Muscle of leg (tissue), 11 donors: Measurements from ENCODE around the gene MCF2L. TPM values are rescaled to one million over a fixed set of nuclear protein-coding genes. Genes with fewer than 3 reads are reported as not detected.
A peak's percentile ranks its signal among the peaks of the same experiment; 100 is the strongest.

Experiments
- DNase-seq: peaks from one replicate; pipeline ENCODE4 v3.0.0; 2013
- H3K27ac ChIP-seq: one replicate; pipeline ENCODE4 v1.5.1; 2013; ENCODE audit warnings: mild to moderate bottlenecking, low read length, control low read depth
- H3K27me3 ChIP-seq: one replicate; pipeline ENCODE4 v1.6.1; 2013; ENCODE audit warnings: low read length; ENCODE audit not compliant: control insufficient read depth, insufficient read depth
- H3K36me3 ChIP-seq: one replicate; pipeline ENCODE4 v1.6.1; 2013; ENCODE audit warnings: low read length; ENCODE audit not compliant: control insufficient read depth, insufficient read depth
- H3K4me1 ChIP-seq: one replicate; pipeline ENCODE4 v1.6.1; 2013; ENCODE audit warnings: low read length; ENCODE audit not compliant: control insufficient read depth, insufficient read depth
- H3K4me3 ChIP-seq: one replicate; pipeline ENCODE4 v1.5.1; 2013; ENCODE audit warnings: low read length, control low read depth
- H3K9me3 ChIP-seq: replicated peaks from 2 replicates; pipeline ENCODE4 v1.6.1; 2013; ENCODE audit warnings: low read depth, low read length; ENCODE audit not compliant: control insufficient read depth
- WGBS: methylation state at CpG from one replicate; pipeline ENCODE4 v1.1.5; 2013; ENCODE audit warnings: missing lambda C conversion rate; ENCODE audit not compliant: insufficient coverage; 5-methylcytosine and 5-hydroxymethylcytosine counted together
- polyA plus RNA-seq, 8 donors: library from polyadenylated mRNA; unstranded; fragments of 120-200 nt; gene quantifications; one replicate each; pipeline versions ENCODE4 v1.2.1 to v1.2.3, GENCODE V29; 2013; ENCODE audit warnings: inconsistent platforms in 1 of 8, low replicate concordance in 1 of 8; ENCODE audit not compliant: insufficient read length in 8 of 8, insufficient read depth in 1 of 8
- total RNA-seq: library from RNA; stranded (reverse); fragments of 120-200 nt; gene quantifications from one replicate; pipeline ENCODE4 v1.2.4, GENCODE V29; 2013

The MCF2L gene
- total and polyA plus RNA-seq, 9 donors, result 15.9 to 27.6 (median 20.1) TPM

GRCh38 chr13:112972867-112973576 is 4.0 kb downstream of the MCF2L start:
- DNase-seq, result no peak
- no peaks in the 10 kb centered on the region for H3K9me3 ChIP-seq
- peaks cover 21% of the 10 kb centered on the region for H3K4me1 ChIP-seq
- H3K27ac ChIP-seq, result no peak overlapping the region
- H3K36me3 ChIP-seq, result no peaks in the 10 kb centered on the region
- WGBS, result 81% methylated on average over 15 of the region's 19 CpGs
- H3K4me3 ChIP-seq, result no peak overlapping the region
- peaks cover 21% of the 10 kb centered on the region for H3K27me3 ChIP-seq

GRCh38 chr13:112973577-112973951 is 4.5 kb downstream of the MCF2L start:
- peaks cover 15% of the 10 kb centered on the region for H3K4me1 ChIP-seq
- H3K36me3 ChIP-seq, result no peaks in the 10 kb centered on the region
- WGBS, result 90% methylated on average over 18 of the region's 18 CpGs
- no peak overlapping the region for H3K27ac ChIP-seq
- DNase-seq, result no peak
- no peaks in the 10 kb centered on the region for H3K9me3 ChIP-seq
- no peak overlapping the region for H3K4me3 ChIP-seq
- H3K27me3 ChIP-seq, result peaks cover 18% of the 10 kb centered on the region

GRCh38 chr13:112974125-112974524 is 5.1 kb downstream of the MCF2L start:
- 79% methylated on average over 6 of the region's 8 CpGs for WGBS
- Histone ChIP-seq H3K27ac (no peak overlapping the region), H3K9me3 (no peaks in the 10 kb centered on the region), H3K4me3 (no peak overlapping the region), H3K36me3 (no peaks in the 10 kb centered on the region), H3K27me3 (peaks cover 15% of the 10 kb centered on the region), H3K4me1 (peaks cover 13% of the 10 kb centered on the region)
- no peak for DNase-seq

- peaks cover 10% of the 10 kb centered on the region for H3K4me1 ChIP-seq
- peaks cover 10% of the 10 kb centered on the region for H3K27me3 ChIP-seq
- no peak overlapping the region for H3K4me3 ChIP-seq
- 50% methylated on average over 11 of the region's 13 CpGs for WGBS
- H3K27ac ChIP-seq, result no peak overlapping the region
- H3K36me3 ChIP-seq, result no peaks in the 10 kb centered on the region
- H3K9me3 ChIP-seq, result no peaks in the 10 kb centered on the region
- peak; percentile 50 for DNase-seq
Measured at GRCh38 chr13:112974671-112975070, 5.7 kb downstream of the MCF2L start.

GRCh38 chr13:112975401-112975939 is 6.5 kb downstream of the MCF2L start:
- H3K36me3 ChIP-seq, result no peaks in the 10 kb centered on the region
- H3K4me3 ChIP-seq, result no peak overlapping the region
- no peak for DNase-seq
- no peak overlapping the region for H3K27ac ChIP-seq
- H3K9me3 ChIP-seq, result no peaks in the 10 kb centered on the region
- H3K27me3 ChIP-seq, result peaks cover 5% of the 10 kb centered on the region
- WGBS, result 92% methylated on average over 20 of the region's 21 CpGs
- H3K4me1 ChIP-seq, result peaks cover 10% of the 10 kb centered on the region

- 85% methylated on average over 10 of the region's 20 CpGs for WGBS
- no peaks in the 10 kb centered on the region for H3K9me3 ChIP-seq
- H3K27ac ChIP-seq, result no peak overlapping the region
- no peaks in the 10 kb centered on the region for H3K36me3 ChIP-seq
- no peak overlapping the region for H3K4me3 ChIP-seq
- peaks cover 7% of the 10 kb centered on the region for H3K4me1 ChIP-seq
- DNase-seq, result no peak
- no peaks in the 10 kb centered on the region for H3K27me3 ChIP-seq
Measured at GRCh38 chr13:112976526-112976925, 7.5 kb downstream of the MCF2L start.

- Histone ChIP-seq H3K27me3 (no peaks in the 10 kb centered on the region), H3K9me3 (no peaks in the 10 kb centered on the region), H3K27ac (no peak overlapping the region), H3K36me3 (no peaks in the 10 kb centered on the region), H3K4me3 (no peak overlapping the region), H3K4me1 (peaks cover 7% of the 10 kb centered on the region)
- WGBS, result 73% methylated on average over 9 of the region's 11 CpGs
- no peak for DNase-seq
Measured at GRCh38 chr13:112977091-112977490, 8.1 kb downstream of the MCF2L start.

GRCh38 chr13:112977525-112977924 is 8.5 kb downstream of the MCF2L start:
- H3K9me3 ChIP-seq, result no peaks in the 10 kb centered on the region
- WGBS, result 87% methylated on average over 8 of the region's 10 CpGs
- no peaks in the 10 kb centered on the region for H3K27me3 ChIP-seq
- no peaks in the 10 kb centered on the region for H3K36me3 ChIP-seq
- no peak for DNase-seq
- no peak overlapping the region for H3K27ac ChIP-seq
- H3K4me3 ChIP-seq, result no peak overlapping the region
- H3K4me1 ChIP-seq, result peaks cover 7% of the 10 kb centered on the region

- 55% methylated on average over 22 of the region's 25 CpGs for WGBS
- peak overlapping the region; percentile 3 for H3K27ac ChIP-seq
Measured at GRCh38 chr13:112978561-112979405, 9.8 kb downstream of the MCF2L start.

GRCh38 chr13:112979406-112979902 is 10.4 kb downstream of the MCF2L start:
- DNase-seq, result no peak
- H3K9me3 ChIP-seq, result no peaks in the 10 kb centered on the region
- peak overlapping the region; percentile 30 for H3K4me3 ChIP-seq
- H3K4me1 ChIP-seq, result peaks cover 12% of the 10 kb centered on the region
- no peaks in the 10 kb centered on the region for H3K36me3 ChIP-seq
- no peak overlapping the region for H3K27ac ChIP-seq
- WGBS, result 83% methylated on average over 19 of the region's 24 CpGs
- H3K27me3 ChIP-seq, result no peaks in the 10 kb centered on the region

More at GRCh38 chr13:112978561-112979405, 9.8 kb downstream of the MCF2L start:
- H3K36me3 ChIP-seq, result no peaks in the 10 kb centered on the region
- no peaks in the 10 kb centered on the region for H3K27me3 ChIP-seq
- peak overlapping the region; percentile 30 for H3K4me3 ChIP-seq
- H3K9me3 ChIP-seq, result no peaks in the 10 kb centered on the region
- peaks cover 12% of the 10 kb centered on the region for H3K4me1 ChIP-seq
- peak; percentile 69 for DNase-seq
